KMS-11 (cell line): ENCODE data around the gene KCNH2.

Experiments used
- H2AFZ ChIP-seq: fragments of 200-600 bp; sonication (generic); 2 replicates; pipeline ENCODE4 v1.6.1; 2016; ENCODE audit warnings: antibody characterized with exemption, mixed run types, low read depth
- H3K27ac ChIP-seq: fragments of 200-600 bp; sonication (generic); 2 replicates; pipeline ENCODE4 v1.6.1; 2016; ENCODE audit warnings: mild to moderate bottlenecking, mixed run types
- H3K27me3 ChIP-seq: fragments of 200-600 bp; sonication (generic); 2 replicates; pipeline ENCODE4 v1.6.1; 2017; ENCODE audit warnings: mild to moderate bottlenecking, low read depth, mixed run types, moderate library complexity; ENCODE audit not compliant: insufficient read depth
- H3K36me3 ChIP-seq: fragments of 200-600 bp; sonication (generic); 2 replicates; pipeline ENCODE4 v1.6.1; 2017; ENCODE audit warnings: mild to moderate bottlenecking, mixed run types; ENCODE audit not compliant: insufficient read depth
- H3K4me1 ChIP-seq: fragments of 200-600 bp; sonication (generic); 2 replicates; pipeline ENCODE4 v1.6.1; 2016; ENCODE audit warnings: mild to moderate bottlenecking, low read depth, mixed run types; ENCODE audit not compliant: poor library complexity, severe bottlenecking
- H3K4me2 ChIP-seq: fragments of 200-600 bp; sonication (generic); 2 replicates; pipeline ENCODE4 v1.7.0; 2016; ENCODE audit warnings: mild to moderate bottlenecking, mixed run types
- H3K4me3 ChIP-seq: fragments of 200-600 bp; sonication (generic); IDR thresholded peaks from 2 replicates; pipeline ENCODE4 v1.6.1; 2017; ENCODE audit warnings: low read depth, low read length, mixed read lengths; ENCODE audit not compliant: insufficient read depth
- H3K79me2 ChIP-seq: fragments of 200-600 bp; sonication (generic); 2 replicates; pipeline ENCODE4 v1.6.1; 2016; ENCODE audit warnings: low read depth, mixed run types; ENCODE audit not compliant: insufficient read depth
- H3K9ac ChIP-seq: fragments of 200-600 bp; sonication (generic); 2 replicates; pipeline ENCODE4 v1.6.1; 2016; ENCODE audit warnings: mild to moderate bottlenecking, mixed run types
- H4K20me1 ChIP-seq: fragments of 200-600 bp; sonication (generic); 2 replicates; pipeline ENCODE4 v1.6.1; 2016; ENCODE audit warnings: mild to moderate bottlenecking, mixed run types; ENCODE audit not compliant: insufficient read depth
- TF ChIP-seq, protein P1 (sequence below): fragments of 200-600 bp; sonication (generic); conservative IDR thresholded peaks from 2 replicates; pipeline ENCODE4 v1.6.1; 2017; ENCODE audit warnings: low read depth, mild to moderate bottlenecking, antibody characterized with exemption, low read length, moderate library complexity, mixed read lengths

Gene KCNH2

DNA sequence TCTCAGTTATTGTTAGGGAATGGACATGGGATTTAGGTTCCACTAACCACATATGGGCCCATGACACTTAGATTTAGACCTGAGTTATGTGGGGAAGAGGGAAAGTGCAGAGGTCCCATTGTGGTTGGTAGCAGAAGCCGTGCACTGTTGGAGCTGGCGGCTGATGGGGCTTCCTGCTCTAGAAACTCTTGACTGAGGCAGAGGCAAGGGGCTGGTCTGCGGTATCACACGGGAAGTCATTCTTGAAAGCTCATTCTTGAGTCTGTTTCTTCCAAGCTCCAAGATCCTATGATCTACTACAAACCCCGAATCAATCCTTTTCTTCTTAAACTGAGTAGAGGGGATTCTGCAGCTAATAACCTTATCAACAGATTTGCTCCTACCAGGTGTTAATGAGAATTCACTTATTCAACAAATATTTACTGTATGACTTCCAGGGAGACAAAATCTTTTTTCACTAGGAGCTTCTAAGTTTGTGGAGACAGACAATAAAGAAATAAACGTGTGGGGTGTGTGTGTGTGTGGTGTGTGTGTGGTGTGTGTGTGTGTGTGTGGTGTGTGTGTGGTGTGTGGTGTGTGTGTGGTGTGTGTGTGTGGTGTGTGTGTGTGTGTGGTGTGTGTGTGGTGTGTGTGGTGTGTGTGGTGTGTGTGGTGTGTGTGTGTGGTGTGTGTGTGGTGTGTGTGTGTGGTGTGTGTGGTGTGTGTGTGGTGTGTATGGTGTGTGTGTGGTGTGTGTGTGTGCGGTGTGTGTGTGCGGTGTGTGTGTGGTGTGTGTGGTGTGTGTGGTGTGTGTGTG, 68.7 kb downstream of the KCNH2 start:
- H3K4me2 ChIP-seq = no peak overlapping the region
- H3K79me2 ChIP-seq = no peaks in the 10 kb centered on the region
- H4K20me1 ChIP-seq = no peaks in the 10 kb centered on the region
- no peak overlapping the region for H3K9ac ChIP-seq
- no peak overlapping the region for H3K27ac ChIP-seq
- no peaks in the 10 kb centered on the region for H3K36me3 ChIP-seq
- H3K27me3 ChIP-seq = no peaks in the 10 kb centered on the region
- H3K4me1 ChIP-seq = no peaks in the 10 kb centered on the region
- H2AFZ ChIP-seq = no peak overlapping the region
- H3K4me3 ChIP-seq = no peak overlapping the region
- TF ChIP-seq, protein P1, sequence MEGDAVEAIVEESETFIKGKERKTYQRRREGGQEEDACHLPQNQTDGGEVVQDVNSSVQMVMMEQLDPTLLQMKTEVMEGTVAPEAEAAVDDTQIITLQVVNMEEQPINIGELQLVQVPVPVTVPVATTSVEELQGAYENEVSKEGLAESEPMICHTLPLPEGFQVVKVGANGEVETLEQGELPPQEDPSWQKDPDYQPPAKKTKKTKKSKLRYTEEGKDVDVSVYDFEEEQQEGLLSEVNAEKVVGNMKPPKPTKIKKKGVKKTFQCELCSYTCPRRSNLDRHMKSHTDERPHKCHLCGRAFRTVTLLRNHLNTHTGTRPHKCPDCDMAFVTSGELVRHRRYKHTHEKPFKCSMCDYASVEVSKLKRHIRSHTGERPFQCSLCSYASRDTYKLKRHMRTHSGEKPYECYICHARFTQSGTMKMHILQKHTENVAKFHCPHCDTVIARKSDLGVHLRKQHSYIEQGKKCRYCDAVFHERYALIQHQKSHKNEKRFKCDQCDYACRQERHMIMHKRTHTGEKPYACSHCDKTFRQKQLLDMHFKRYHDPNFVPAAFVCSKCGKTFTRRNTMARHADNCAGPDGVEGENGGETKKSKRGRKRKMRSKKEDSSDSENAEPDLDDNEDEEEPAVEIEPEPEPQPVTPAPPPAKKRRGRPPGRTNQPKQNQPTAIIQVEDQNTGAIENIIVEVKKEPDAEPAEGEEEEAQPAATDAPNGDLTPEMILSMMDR = no peak

DNA sequence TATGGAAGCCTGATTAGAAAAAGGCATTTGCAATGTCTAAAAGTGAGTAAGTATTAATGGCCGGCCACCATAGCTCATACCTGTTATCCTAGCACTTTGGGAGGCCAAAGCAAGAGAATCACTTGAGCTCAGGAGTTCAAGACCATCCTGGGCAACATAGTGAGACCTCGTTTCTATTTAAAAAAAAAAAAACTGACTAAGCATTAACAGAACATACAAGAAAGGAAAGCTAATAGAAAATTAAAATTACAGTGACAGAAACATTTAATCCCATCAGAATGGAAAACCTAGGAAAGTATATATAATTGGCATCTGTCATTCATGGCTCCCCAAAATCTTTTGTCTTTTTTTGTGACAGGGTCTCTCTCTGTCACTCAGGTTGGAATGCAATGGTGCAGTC, 69.9 kb downstream of the KCNH2 start:
- Histone ChIP-seq H4K20me1 (no peaks in the 10 kb centered on the region), H2AFZ (no peak overlapping the region), H3K27ac (no peak overlapping the region), H3K79me2 (no peaks in the 10 kb centered on the region), H3K9ac (no peak overlapping the region), H3K4me1 (no peaks in the 10 kb centered on the region), H3K4me3 (no peak overlapping the region), H3K27me3 (no peaks in the 10 kb centered on the region), H3K4me2 (no peak overlapping the region), H3K36me3 (no peaks in the 10 kb centered on the region)
- TF ChIP-seq, protein P1 = no peak

DNA sequence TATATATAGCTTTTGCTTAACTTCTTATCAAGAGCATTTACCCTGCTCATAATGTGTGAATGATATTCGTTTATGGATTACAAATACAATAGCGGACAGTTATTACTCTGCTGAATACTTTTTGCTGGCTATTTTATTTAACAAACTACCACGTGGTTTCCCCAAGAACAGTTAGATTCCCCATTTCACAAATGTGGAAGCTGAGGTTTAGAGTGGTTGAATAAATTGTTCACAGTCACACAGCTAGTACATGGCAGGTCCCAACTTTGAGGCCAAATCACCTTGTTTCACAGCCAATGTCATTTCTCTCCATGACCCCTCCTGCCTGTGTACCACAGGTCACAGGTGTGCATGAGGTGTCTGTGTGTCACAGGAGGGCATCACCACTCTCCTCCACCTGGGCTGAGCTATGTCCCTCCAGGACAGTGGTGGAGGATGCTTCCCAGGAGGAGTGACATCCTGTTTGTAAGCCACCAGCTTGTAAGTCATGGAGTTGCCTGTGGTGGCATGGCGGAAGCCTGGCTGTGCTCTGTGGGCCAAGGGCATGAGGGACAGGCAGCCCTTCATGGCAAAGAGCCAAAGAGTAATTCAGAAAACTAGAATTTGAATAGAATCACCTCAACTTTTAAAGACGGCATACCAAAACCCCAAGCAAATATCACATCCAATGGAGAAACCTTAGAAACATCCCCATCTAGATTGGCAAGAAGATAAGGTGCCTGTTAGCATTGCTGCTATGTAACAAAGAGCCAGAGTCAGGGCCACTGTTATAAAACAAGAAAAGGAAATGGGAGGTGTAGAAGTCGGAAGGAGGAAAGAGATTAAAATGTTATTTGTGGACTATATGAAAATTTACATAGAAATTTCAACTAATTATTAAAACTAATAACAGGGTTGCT, 73.9 kb downstream of the KCNH2 start:
- Histone ChIP-seq H3K9ac (no peak overlapping the region), H3K4me1 (no peaks in the 10 kb centered on the region), H3K27ac (no peak overlapping the region), H3K36me3 (no peaks in the 10 kb centered on the region), H2AFZ (no peak overlapping the region), H3K79me2 (no peaks in the 10 kb centered on the region), H3K4me3 (no peak overlapping the region), H3K4me2 (no peak overlapping the region), H3K27me3 (no peaks in the 10 kb centered on the region), H4K20me1 (no peaks in the 10 kb centered on the region)
- TF ChIP-seq, protein P1 = no peak

DNA sequence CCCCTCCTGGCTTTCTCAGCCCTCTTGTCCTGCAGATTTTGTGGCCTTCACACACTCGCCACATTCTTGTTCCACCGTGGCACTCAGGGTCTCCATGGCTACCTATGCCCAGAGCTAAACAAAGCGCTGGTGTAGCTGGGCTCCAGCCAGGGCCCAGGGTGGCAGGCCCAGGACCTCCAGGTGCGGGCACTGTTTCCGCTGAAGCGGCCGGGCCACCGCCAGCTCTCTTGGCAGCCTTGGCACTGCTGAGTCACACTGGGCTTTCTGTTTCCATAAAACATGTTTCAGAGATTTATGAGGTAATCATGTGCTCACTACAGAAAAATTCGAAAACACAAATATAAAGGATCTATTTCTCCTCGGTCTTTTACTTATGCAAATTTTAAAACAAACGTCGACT, 74.5 kb downstream of the KCNH2 start:
- no peaks in the 10 kb centered on the region for H4K20me1 ChIP-seq
- H2AFZ ChIP-seq = no peak overlapping the region
- no peak overlapping the region for H3K4me2 ChIP-seq

More for the DNA sequence above, 74.5 kb downstream of the KCNH2 start:
- no peaks in the 10 kb centered on the region for H3K36me3 ChIP-seq
- H3K27ac ChIP-seq = no peak overlapping the region
- H3K9ac ChIP-seq = no peak overlapping the region
- TF ChIP-seq, protein P1 = no peak
- no peak overlapping the region for H3K4me3 ChIP-seq
- H3K79me2 ChIP-seq = no peaks in the 10 kb centered on the region
- H3K27me3 ChIP-seq = no peaks in the 10 kb centered on the region
- H3K4me1 ChIP-seq = peaks cover 2% of the 10 kb centered on the region
